ENCODE data around the gene RNF220. TPM values are rescaled to one million over a fixed set of nuclear protein-coding genes. Genes with fewer than 3 reads are reported as not detected.

The RNF220 gene
- total RNA-seq, 1 donor from 2014 or later: 84.0 TPM

DNA sequence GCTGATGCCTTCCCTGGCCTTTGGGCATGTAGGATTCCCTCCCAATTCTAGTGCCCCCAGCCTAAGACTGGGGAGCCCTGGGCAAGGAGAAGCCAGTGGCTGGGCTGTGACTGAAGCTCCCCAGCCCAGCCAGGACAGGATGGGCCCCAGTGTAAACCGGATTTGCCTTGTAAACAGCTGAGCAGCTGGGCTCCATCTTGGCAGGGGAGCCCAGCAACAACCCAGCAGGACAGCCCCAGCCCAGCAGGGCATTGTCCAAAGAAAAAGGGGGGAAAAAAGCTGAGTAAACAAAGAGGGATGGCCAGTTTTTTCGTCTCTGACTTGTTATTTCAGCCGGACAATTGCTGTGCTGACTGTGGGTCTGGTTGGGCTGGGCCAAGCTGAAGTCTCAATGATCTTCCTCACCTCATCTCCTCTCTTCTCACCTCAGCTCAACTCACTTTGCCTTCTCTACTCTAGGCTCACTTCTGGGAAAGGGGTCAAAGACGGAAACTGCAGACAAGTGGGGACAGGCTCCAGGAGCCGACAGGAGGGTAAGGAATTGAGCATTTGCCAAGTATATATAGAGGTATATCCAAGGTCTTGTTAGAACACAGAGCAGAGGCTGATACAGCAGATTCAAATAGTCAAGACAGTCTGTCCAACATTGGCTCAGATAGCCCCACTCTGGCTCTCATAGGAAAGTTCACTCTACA, 171.5 kb downstream of the RNF220 start:
- intact Hi-C loops (cut with micrococcal nuclease): no loop called here

DNA sequence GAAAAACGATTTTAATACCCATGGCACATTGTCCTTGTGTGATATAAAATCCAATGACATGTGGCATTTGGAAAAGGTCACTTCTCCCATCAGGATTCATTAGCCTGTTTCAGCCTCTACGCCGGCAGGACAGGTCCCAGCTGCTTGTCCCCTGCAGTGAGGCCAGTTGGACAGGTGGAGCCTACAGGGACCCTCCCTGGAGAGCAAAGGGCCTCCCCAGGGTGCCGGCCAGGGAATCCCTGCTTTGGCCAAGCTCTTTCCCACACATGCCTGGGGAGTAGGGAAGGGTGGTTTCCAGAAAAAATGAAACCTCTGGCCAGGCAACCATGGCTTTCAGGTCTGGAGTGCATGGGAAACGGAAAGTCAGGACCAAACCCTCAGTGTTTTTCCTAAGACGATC, 176.2 kb downstream of the RNF220 start:
- intact Hi-C loops (cut with micrococcal nuclease): no loop called here

DNA sequence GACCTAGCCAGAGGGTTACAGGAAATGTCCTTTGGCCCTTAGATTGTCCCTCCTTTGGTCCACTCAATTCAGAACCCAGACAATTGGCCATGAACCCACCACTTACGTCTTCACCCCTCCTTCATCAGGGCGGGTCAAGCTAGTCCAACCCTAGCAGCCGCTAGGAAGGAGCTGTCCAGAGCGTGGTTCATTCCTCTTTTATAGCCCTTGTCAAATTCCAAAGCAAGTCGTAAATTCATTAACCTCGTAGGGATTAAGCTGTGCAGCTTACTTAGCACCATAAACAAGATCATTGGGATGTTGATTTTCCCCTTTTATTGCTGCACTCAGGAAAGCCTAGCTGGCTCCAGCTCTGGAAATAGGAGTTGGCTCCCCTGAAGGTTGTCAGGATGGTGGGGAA, 179.1 kb downstream of the RNF220 start:
- intact Hi-C loops (cut with micrococcal nuclease): no loop called here

DNA sequence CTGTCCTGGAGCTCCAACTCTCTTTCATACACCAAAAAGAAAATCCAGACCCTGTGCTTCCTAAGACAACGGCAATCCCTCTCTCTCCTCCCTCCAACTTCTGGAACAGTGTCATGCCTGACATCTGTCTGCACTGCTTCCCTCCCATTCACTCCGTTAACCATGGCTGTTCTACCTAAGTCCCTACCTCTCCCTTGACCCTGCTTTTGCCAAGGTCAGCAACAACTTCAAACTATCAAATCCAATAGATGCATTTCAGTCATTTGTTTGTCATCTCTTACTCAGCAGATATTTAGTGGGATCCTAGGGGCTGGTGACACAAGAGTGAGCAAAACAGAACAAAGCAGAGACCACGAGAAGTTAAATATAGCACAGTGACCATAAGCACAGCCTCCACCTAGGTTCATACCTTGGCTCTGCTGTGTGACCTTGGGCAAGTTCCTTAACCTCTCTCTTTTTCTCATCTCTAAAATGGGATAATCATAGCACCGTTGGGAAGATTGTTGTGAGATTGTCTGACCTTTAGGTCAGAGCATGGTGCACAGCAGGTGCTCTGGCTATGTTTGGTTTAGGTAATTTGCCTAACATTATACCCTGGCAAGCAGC, 180.4 kb downstream of the RNF220 start:
- intact Hi-C loops (cut with micrococcal nuclease): no loop called here

DNA sequence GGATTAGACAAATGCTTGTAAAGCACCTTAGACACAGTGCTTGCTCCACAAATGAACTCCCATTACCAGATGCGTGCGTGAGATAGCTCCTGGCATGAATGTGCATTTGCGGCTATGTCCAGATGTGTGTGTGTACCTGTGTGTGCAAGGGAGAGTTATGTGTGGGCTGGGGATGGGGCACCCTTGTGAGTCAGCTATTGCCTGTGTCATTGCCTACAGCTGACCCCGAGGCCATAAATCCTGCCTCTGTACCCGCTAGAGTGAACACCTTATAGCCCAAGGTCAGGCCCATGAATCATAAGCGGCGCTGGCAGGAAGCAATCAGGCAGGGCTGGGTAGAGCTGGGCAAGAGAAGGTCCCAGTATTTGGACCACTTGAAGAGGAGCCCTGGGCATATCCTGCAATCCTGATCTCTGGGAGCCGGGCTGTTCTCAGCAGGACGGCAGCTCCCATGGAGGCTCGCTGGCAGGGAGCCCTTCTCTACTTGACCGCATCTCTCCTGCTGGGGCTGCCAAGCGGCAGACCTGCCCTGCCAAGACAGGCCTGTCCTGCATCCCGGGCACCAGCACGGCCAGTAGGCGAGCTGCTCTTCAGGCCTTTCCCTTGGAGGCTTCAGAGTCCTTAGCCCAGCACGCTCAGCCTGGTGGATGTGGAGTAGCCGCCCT, 182.9 kb downstream of the RNF220 start:
- intact Hi-C loops (cut with micrococcal nuclease): no loop called here

DNA sequence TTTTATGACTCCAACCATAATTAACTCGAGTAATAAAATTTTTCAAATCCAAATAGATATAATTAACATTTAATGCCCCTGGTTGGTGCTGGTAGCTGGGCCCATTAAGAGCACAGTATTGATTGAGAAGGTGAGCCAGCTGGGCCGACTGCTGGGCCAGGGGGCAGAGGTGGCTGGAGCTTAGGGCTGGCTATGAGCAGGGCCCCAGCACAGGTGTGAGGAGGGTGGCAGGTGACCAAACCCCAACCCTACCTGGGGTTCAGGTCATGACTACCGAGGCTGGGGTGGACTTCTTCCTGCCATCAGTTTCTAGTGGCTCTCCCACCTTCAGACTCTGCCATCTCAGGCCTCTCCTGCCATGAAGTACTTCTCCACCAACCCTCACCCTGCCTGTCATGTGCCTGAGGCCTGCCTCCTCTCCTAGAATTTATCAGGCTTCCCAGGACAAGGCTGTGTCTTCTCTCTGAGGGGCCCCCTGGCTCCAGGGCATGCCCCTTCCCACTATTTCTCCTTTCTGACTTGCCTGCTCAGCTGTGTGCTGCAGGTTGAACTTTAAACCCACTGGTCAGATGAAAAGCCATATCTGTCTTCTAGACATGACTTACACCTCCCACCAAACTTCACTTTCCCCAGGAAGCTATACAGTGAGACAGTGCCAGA, 183.6 kb downstream of the RNF220 start:
- intact Hi-C loops (cut with micrococcal nuclease): no loop called here

DNA sequence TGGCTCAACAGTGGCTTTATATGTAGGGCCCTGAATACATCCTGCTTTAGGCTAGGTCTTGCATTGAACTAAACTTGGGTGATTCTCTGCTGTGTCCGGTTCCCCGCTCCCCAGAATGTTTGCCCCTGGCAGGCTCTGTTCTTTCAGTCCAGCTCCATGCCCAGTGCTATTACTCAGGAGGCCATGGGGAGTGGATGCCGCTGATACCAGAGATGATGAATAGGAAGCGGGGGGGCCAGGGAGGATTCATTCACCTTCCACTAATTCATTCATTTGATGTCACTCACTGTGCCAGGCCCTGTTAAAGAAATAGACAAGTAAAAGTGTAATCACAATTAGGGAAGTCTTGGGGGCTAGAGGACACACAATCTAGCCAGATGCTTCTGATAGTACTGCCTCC, 185.4 kb downstream of the RNF220 start:
- intact Hi-C loops (cut with micrococcal nuclease): no loop called here

DNA sequence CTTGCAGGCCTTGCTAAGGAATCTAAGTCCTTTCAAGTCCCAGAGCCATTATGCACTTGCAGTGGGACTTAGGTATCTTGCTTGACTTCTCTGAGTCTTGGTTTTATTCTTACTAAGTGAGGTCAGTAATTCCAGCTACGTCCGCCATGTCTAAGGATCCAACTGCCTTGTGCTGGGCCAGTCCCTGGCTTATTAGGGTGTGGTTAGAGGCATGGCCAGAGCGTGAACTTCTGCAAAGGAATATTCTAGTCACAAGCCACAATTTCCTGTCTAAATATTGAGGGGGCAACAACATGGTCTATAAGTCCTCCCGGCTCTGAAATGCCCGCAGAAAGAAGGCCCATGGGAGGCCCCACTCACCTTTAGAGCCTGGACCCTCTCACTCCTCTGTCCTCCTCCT, 186.3 kb downstream of the RNF220 start:
- intact Hi-C loops (cut with micrococcal nuclease): no loop called here

DNA sequence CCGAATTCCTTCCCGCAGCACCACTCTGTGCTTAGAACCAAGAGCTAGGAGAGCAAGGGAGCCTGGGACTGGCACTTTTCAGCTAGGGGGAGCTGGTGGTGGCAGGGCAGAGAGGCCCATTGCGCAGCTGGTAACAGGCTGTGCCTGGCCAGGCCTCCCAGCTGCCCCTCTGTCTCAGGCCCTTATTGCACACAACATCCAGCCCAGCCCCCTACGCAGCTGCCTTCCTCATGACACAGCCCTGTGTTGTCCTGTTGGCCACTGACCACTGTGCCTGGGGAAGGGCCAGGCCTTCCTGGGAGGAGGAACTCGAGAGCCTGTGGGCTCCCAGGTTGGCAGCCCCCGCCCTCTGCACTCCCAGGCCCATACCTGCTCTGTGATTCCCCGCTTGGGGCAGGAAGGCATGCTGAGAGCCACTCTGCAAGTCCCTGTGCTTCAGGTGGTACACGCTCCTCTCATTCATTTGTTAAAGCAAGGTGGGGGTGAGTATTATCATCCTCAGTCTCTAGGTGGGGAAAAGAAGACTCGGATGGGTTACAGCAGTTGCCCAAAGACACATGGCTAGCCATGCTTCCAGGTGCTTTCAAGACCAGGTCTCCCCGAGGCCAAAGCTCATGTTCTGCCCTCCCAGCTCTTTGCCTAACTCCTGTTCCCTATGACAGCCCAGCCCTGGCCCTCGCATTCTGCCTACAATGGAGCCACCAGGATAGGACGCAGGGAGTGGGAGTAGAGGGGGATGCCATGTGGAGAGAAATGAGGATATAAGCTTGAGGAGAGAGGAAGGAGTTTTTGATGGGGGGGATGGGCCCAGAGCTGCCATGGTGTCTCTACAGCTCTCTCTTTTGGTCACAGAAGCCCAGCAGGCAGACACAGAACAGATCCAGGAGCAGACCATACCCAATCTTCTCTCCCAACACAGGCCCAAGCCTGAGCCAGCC, 187.4 kb downstream of the RNF220 start:
- intact Hi-C loops (cut with micrococcal nuclease): no loop called here

DNA sequence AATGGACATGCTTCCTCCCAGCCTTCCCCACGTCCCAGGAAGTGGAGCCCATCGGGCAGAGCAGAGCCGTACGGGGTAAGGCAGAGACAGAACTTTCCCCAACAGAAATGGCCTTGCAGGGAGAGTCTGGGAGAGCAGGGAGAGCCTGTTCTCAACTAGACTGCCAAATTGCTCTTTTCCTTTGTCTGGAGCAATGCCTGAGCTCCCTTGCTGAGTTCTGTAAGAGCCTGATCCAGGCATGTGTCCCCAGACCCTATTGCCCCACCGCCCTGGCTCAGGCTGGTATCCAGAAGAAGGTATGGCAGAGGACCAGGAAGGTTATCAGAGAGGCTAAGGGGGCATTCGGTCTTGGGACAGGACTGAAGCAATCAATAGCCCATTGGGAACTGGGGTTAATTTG, 189.3 kb downstream of the RNF220 start:
- intact Hi-C loops (cut with micrococcal nuclease): no loop called here

DNA sequence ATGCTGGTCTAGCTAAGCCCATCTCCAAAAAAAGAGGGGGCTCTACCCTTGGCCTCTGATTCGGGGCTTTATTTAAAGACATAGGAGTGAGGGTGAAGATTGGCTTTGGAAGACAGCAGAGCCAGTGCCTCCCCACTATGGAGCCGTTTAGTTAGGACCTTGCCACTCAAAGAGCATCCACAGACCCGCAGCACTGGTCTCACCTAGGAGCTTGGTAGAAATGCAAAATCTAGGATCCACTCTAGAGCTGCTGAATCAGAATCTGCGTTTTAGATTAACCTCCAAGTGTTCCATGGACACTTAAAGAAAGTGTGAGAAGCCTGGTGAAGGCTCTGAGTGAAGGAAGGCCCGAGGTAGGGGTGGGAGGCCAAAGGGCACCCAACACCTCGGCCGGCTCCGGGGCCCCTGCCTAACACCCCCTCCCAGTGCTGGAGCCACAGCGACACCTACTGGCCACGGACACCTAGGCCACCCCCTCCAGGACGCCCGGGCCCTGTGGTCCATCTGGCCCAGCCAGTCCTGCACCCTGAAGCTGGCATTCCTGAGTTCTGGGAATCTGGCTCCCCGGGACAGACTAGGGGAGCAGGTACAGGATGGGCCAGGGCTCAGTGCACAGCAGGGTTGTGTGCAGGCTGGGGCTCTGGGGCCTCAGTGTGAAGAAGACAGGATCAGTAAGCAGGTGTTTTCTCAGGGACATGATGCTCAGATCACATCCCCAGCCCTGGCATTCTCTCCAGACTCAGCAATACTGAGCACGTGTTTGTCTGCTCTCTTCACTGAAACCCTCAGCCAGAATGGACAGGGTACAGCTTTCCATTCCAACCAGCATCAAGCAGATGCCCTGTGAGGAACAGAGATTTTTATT, 190.0 kb downstream of the RNF220 start:
- intact Hi-C loops (cut with micrococcal nuclease): loop anchor here (1.0 kb wide), 2 partner anchors 23 to 378 kb away; no protein-coding TSS in a partner anchor

DNA sequence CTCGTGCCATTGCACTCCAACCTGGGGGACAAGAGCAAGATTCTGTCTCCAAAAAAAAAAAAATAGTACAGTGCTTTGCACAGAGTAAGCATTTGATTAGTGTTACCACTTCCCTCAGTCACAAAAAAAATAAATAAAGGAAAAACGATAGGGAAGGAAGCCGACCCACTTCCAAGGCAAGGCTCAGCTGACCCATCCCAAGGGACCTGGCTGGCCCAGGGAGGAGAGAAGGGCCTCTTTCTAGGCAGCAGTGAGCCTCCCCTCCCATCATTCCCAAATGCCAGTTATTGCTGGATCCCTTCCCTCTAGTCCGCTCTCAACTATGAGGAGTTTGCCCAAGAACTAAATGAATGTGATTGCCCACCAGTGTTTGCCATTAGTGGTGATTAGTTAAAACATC, 191.5 kb downstream of the RNF220 start:
- intact Hi-C loops (cut with micrococcal nuclease): no loop called here

DNA sequence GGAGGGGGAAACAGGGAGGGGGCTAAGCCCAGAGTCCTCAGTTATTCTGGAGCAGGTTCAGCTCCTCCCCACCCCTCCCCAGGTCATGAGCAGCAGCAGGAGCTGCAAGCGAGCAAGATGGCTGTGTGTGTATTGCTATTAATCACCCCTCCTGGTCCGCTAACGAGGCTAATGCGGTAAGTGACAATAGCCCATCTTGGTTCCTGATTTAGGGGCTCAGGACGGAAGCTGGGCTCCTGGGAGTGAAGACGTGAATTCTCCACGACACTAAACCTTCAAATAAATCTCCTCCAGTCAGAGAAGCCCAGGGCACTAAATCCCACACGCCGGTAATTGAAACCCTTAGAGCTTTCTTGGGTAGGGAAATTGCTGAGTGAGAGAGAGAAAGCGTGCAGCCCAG, 193.1 kb downstream of the RNF220 start:
- intact Hi-C loops (cut with micrococcal nuclease): no loop called here

DNA sequence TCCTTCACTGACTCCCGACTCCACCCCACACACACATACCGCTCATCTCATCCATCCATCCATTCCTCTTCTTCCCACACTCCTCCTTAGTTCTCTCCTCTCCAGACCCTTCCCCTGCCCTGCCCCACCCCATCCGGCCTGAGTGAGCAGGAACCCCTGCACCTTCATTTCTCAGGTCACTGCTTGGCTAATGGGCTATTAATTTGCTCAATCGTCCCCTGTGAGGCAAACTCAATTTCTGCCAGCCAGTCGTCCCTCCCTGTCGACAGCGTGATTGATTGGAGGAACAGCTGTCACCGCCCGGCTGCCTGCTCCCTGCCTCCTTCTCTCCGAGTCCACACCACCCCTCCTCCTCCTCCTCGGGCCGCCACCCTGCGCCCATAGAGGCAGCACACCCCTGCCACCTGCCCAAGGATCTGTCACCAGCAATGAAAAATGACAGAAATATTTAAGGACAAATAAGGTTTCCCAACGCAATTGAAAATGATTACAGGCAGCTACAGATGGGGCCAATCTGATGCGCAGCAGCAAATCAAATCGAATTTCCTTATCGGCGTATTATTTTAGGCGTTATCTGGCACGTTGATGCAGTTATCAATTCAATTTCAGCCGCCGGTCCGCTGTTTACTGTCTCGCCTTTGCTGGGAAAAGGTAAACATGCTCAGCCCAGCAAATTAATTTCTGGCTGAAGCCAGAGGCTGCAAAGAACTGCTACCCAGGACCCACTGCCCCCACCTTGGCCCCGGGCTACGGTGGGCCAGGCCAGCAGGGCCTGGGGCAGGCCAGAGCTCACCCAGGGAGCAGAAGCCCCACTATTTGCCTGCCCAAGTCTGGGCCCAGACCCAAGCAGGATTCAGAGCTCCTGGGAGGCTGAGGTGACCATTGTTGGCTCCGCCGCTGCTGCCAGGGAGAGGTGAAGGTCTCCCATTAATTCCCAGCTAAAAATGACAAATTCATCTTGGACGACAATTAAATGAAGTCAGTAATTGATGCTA, 197.9 kb downstream of the RNF220 start:
- intact Hi-C loops (cut with micrococcal nuclease): no loop called here

DNA sequence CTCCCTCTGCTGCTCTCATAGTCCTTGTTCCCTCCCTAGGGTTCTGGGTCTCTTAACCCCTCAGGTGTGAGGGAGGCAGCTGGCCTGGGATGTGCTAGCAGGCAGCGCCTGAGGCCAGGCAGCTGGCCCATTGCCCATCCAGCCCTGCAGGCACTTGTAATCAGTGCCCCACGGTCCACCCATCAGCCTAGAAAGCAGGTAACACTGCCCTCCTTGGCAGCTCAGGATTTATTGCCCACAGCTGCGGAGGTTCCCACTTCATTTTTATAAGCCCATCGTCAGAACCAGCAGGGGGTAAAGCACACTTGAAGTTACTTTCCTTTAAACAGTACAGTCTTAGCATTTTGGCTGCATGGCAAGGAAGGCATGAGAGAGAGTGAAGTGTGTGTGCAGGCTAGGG, 198.7 kb downstream of the RNF220 start:
- intact Hi-C loops (cut with micrococcal nuclease): no loop called here

DNA sequence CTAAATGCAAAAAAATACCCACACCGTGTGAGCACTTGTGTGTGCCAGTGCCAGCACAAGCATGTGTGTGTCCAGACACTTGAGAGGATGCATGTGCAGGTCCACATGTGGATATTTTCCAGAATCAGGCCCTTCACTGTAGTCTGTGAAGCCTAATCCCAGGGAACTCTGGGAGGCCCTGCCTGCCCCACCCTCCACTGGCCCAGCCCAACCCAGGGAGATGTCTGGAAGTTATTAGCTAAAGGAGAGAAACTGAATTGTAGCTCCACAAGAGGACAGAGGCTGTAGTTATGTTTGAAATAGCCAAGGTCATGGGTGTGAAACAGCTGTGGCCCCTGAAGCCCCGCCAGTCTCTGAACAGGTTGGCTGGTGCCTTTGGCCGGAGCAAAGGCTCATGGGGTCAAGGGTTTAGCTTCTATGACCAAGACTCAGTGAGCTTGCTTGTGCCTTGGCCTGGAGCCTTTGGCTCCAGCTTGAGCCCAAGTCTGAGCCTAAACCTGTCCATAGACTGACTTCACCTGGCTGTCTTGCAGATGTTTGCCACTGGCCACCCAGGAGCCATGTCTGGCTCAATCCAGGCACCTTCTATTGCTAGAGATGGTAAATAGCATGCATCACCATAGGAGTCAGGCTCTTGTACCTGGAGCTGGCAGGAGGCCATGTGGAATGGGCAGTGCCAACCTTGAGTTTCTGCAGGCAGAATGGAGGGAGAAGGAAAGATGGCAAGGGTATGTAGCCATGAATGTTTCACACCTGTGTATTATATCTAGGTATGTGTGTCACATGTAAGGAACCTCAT, 199.3 kb downstream of the RNF220 start:
- intact Hi-C loops (cut with micrococcal nuclease): no loop called here

DNA sequence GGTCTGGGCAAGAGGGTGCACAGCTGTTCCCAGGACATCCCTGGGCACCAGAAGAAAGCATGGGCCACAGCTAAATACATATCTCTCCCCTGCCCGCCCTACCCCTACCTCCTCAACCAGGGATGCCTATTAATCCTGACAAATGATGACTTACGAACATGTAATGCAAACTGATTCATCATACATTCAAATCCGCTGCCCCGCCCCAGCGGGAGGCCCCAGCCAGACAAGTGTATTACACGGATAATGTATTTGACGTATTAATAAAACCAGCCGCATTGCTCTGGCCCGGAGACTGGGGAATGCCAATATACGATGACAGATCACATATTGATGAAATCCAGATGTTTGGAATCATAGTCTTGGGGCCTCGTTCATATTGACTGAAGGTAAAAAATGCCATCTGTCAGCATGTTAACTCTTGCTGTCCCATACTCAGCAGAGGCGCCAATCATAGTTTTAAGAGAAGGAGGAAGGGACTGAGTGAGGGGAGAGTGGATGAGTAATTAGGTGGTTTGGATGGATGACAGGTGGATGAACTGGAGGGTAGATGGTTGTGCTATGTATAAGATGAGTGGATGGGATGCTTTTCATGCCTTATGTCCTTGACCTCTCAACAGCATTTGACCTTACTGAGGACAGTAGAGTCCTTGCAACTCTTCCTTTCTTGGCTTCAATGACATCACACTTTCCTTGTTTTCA, 201.0 kb downstream of the RNF220 start:
- intact Hi-C loops (cut with micrococcal nuclease): no loop called here

Data from T-helper 1 cell treated with Interleukin-12 subunit alpha and Interleukin-12 subunit beta and Interleukin-4 antibody, amounts not matched to agents 30 ng/mL and 1 ng/mL, for 36 hours (primary cell).